ENCODE measurements around the gene MYH9.

GRCh38 chr22:36299295-36299694 lies 88.5 kb downstream of the MYH9 start:
- TF ChIP-seq CTCF (IDR thresholded peaks at IDR 0.05): no peak
- TF ChIP-seq POLR2A (IDR thresholded peaks at IDR 0.05): no peak
